Large intestine (tissue), 3 donors: ENCODE data around the gene JAKMIP2. TPM values are rescaled to one million over a fixed set of nuclear protein-coding genes. Genes with fewer than 3 reads are reported as not detected.

ENCODE experiments used
- DNase-seq, 2 donors: peaks; one replicate each; pipeline versions ENCODE4 v3.0.0 to v3.0.0-alpha.2; 2013
- H3K27ac ChIP-seq: one replicate; pipeline ENCODE4 v1.5.1; 2013; ENCODE audit warnings: low read length
- H3K27me3 ChIP-seq: 2 replicates; pipeline ENCODE4 v1.6.1; 2013; ENCODE audit warnings: low read length; ENCODE audit not compliant: control insufficient read depth, insufficient read depth
- H3K36me3 ChIP-seq: 2 replicates; pipeline ENCODE4 v1.6.1; 2013; ENCODE audit warnings: low read length; ENCODE audit not compliant: control insufficient read depth, insufficient read depth
- H3K4me1 ChIP-seq: one replicate; pipeline ENCODE4 v1.6.1; 2013; ENCODE audit warnings: low read length; ENCODE audit not compliant: control insufficient read depth, insufficient read depth
- H3K4me3 ChIP-seq: one replicate; pipeline ENCODE4 v1.5.1; 2013; ENCODE audit warnings: low read length
- H3K9me3 ChIP-seq: one replicate; pipeline ENCODE4 v1.6.1; 2013; ENCODE audit warnings: mild to moderate bottlenecking, low read depth, low read length, moderate library complexity; ENCODE audit not compliant: control insufficient read depth
- WGBS: methylation state at CpG from one replicate; pipeline ENCODE4 v1.1.5; 2013; ENCODE audit warnings: low lambda C conversion rate; ENCODE audit not compliant: insufficient coverage; 5-methylcytosine and 5-hydroxymethylcytosine counted together
- polyA plus RNA-seq: library from polyadenylated mRNA; unstranded; fragments of 120-200 nt; gene quantifications from one replicate; pipeline ENCODE4 v1.2.1, GENCODE V29; 2013

Gene JAKMIP2
- polyA plus RNA-seq, 1 donor = 3.1 TPM

GRCh38 chr5:147699496-147700088 is 82.9 kb downstream of the JAKMIP2 start:
- H3K36me3 ChIP-seq = no peaks in the 10 kb centered on the region
- 100% methylated on average over 1 of the region's 3 CpGs for WGBS
- H3K27ac ChIP-seq = no peak overlapping the region
- DNase-seq = no peak
- H3K4me3 ChIP-seq = no peak overlapping the region
- peaks cover 3% of the 10 kb centered on the region for H3K9me3 ChIP-seq
- no peaks in the 10 kb centered on the region for H3K4me1 ChIP-seq
- no peaks in the 10 kb centered on the region for H3K27me3 ChIP-seq

GRCh38 chr5:147697380-147697779 is 85.1 kb downstream of the JAKMIP2 start:
- no peak overlapping the region for H3K27ac ChIP-seq
- no peaks in the 10 kb centered on the region for H3K27me3 ChIP-seq
- no peaks in the 10 kb centered on the region for H3K36me3 ChIP-seq
- no peak for DNase-seq
- H3K4me3 ChIP-seq = no peak overlapping the region
- H3K4me1 ChIP-seq = no peaks in the 10 kb centered on the region
- H3K9me3 ChIP-seq = peaks cover 3% of the 10 kb centered on the region

GRCh38 chr5:147694772-147695171 is 87.8 kb downstream of the JAKMIP2 start:
- no peak for DNase-seq
- 67% methylated on average over 1 of the region's 2 CpGs for WGBS
- no peak overlapping the region for H3K27ac ChIP-seq
- H3K4me3 ChIP-seq = no peak overlapping the region
- H3K9me3 ChIP-seq = peaks cover 3% of the 10 kb centered on the region
- H3K27me3 ChIP-seq = no peaks in the 10 kb centered on the region
- no peaks in the 10 kb centered on the region for H3K4me1 ChIP-seq
- no peaks in the 10 kb centered on the region for H3K36me3 ChIP-seq

- H3K9me3 ChIP-seq = peaks cover 3% of the 10 kb centered on the region
- H3K27me3 ChIP-seq = no peaks in the 10 kb centered on the region
- DNase-seq = no peak
- no peaks in the 10 kb centered on the region for H3K4me1 ChIP-seq
- WGBS = 100% methylated on average over 1 of the region's 1 CpG
- H3K36me3 ChIP-seq = no peaks in the 10 kb centered on the region
- no peak overlapping the region for H3K27ac ChIP-seq
- H3K4me3 ChIP-seq = no peak overlapping the region
Observed at GRCh38 chr5:147693233-147693632, 89.3 kb downstream of the JAKMIP2 start.

- Histone ChIP-seq H3K27ac (no peak overlapping the region), H3K4me1 (no peaks in the 10 kb centered on the region), H3K36me3 (no peaks in the 10 kb centered on the region), H3K4me3 (no peak overlapping the region), H3K9me3 (no peaks in the 10 kb centered on the region), H3K27me3 (no peaks in the 10 kb centered on the region)
- DNase-seq = no peak
- no CpG with 5 or more reads among the region's 3 CpGs for WGBS
Observed at GRCh38 chr5:147691130-147691529, 91.4 kb downstream of the JAKMIP2 start.

GRCh38 chr5:147690595-147690994 is 91.9 kb downstream of the JAKMIP2 start:
- DNase-seq = peak; percentile 15 to 23
- Histone ChIP-seq H3K27me3 (no peaks in the 10 kb centered on the region), H3K27ac (no peak overlapping the region), H3K36me3 (no peaks in the 10 kb centered on the region), H3K4me1 (no peaks in the 10 kb centered on the region), H3K4me3 (no peak overlapping the region), H3K9me3 (no peaks in the 10 kb centered on the region)
- no CpG with 5 or more reads among the region's 2 CpGs for WGBS

GRCh38 chr5:147689426-147689825 is 93.1 kb downstream of the JAKMIP2 start:
- no peak for DNase-seq
- WGBS = no CpG with 5 or more reads among the region's 4 CpGs
- Histone ChIP-seq H3K36me3 (no peaks in the 10 kb centered on the region), H3K4me1 (no peaks in the 10 kb centered on the region), H3K9me3 (no peaks in the 10 kb centered on the region), H3K27ac (peak overlapping the region; percentile 20), H3K27me3 (no peaks in the 10 kb centered on the region), H3K4me3 (no peak overlapping the region)

- no peaks in the 10 kb centered on the region for H3K36me3 ChIP-seq
- H3K27ac ChIP-seq = peak overlapping the region; percentile 20
- no peaks in the 10 kb centered on the region for H3K4me1 ChIP-seq
- WGBS = 85% methylated on average over 3 of the region's 8 CpGs
- H3K9me3 ChIP-seq = no peaks in the 10 kb centered on the region
- H3K27me3 ChIP-seq = no peaks in the 10 kb centered on the region
- DNase-seq = peak in 1 of 2 donors; percentile 16
- no peak overlapping the region for H3K4me3 ChIP-seq
Observed at GRCh38 chr5:147688656-147689356, 93.7 kb downstream of the JAKMIP2 start.

GRCh38 chr5:147687118-147687517 is 95.4 kb downstream of the JAKMIP2 start:
- H3K27ac ChIP-seq = no peak overlapping the region
- no peaks in the 10 kb centered on the region for H3K27me3 ChIP-seq
- no CpG with 5 or more reads among the region's 2 CpGs for WGBS
- no peaks in the 10 kb centered on the region for H3K9me3 ChIP-seq
- no peaks in the 10 kb centered on the region for H3K36me3 ChIP-seq
- no peaks in the 10 kb centered on the region for H3K4me1 ChIP-seq
- no peak overlapping the region for H3K4me3 ChIP-seq
- no peak for DNase-seq

- Histone ChIP-seq H3K27ac (no peak overlapping the region), H3K9me3 (no peaks in the 10 kb centered on the region), H3K4me3 (no peak overlapping the region), H3K4me1 (no peaks in the 10 kb centered on the region), H3K36me3 (no peaks in the 10 kb centered on the region), H3K27me3 (no peaks in the 10 kb centered on the region)
- DNase-seq = no peak
- no CpG with 5 or more reads among the region's 2 CpGs for WGBS
Observed at GRCh38 chr5:147686421-147686820, 96.1 kb downstream of the JAKMIP2 start.

- Histone ChIP-seq H3K4me3 (no peak overlapping the region), H3K9me3 (no peaks in the 10 kb centered on the region), H3K27me3 (no peaks in the 10 kb centered on the region), H3K4me1 (no peaks in the 10 kb centered on the region), H3K36me3 (no peaks in the 10 kb centered on the region), H3K27ac (no peak overlapping the region)
- no peak for DNase-seq
- WGBS = no CpG with 5 or more reads among the region's 3 CpGs
Observed at GRCh38 chr5:147685993-147686392, 96.5 kb downstream of the JAKMIP2 start.
